GM18526 (cell line): ENCODE results near the gene MUS81.

Experiments used
- POLR2A ChIP-seq: IDR thresholded peaks from 3 replicates; pipeline ENCODE4 v1.6.1; 2011; ENCODE audit not compliant: insufficient read length; ENCODE audit errors: extremely low read depth

MUS81 gene

GRCh38 chr11:65854161-65854592 is 6.1 kb upstream of the MUS81 start:
- TF ChIP-seq POLR2A, result no peak

GRCh38 chr11:65854852-65855837 is 5.1 kb upstream of the MUS81 start:
- no peak for TF ChIP-seq POLR2A

GRCh38 chr11:65855927-65856363 is 4.3 kb upstream of the MUS81 start:
- TF ChIP-seq POLR2A, result no peak

- peak; percentile 60 for TF ChIP-seq POLR2A
Measured at GRCh38 chr11:65856689-65857499, 3.3 kb upstream of the MUS81 start.

GRCh38 chr11:65857500-65857852 is 2.8 kb upstream of the MUS81 start:
- TF ChIP-seq POLR2A, result no peak

GRCh38 chr11:65857853-65858680 is 2.2 kb upstream of the MUS81 start, which contains the start of gene CFL1:
TSS of gene CFL1 (minus strand) at chr11:65858180. CDS start at chr11:65858099, 81 bp downstream.
- peak; percentile 99 for TF ChIP-seq POLR2A

- no peak for TF ChIP-seq POLR2A
Measured at GRCh38 chr11:65858681-65859087, 1.5 kb upstream of the MUS81 start.

- TF ChIP-seq POLR2A, result peak; percentile 97
Measured at GRCh38 chr11:65859095-65859811, 980 bp upstream of the MUS81 start.

- no peak for TF ChIP-seq POLR2A
Measured at GRCh38 chr11:65859812-65860277, 388 bp upstream of the MUS81 start.

- no peak for TF ChIP-seq POLR2A
Measured at GRCh38 chr11:65861165-65861505, 902 bp downstream of the MUS81 start.

GRCh38 chr11:65861533-65862183 is 1.4 kb downstream of the MUS81 start:
- no peak for TF ChIP-seq POLR2A

- no peak for TF ChIP-seq POLR2A
Measured at GRCh38 chr11:65862191-65862735, 2.0 kb downstream of the MUS81 start.
